HG03460 (cell line): ENCODE results near the gene PLA2G5.

Source experiments
- ATAC-seq: cut with Tn5 transposase; IDR thresholded peaks from one replicate; pipeline ENCODE4 v1.9.1; 2021; ENCODE audit not compliant: unreplicated experiment

The PLA2G5 gene

DNA sequence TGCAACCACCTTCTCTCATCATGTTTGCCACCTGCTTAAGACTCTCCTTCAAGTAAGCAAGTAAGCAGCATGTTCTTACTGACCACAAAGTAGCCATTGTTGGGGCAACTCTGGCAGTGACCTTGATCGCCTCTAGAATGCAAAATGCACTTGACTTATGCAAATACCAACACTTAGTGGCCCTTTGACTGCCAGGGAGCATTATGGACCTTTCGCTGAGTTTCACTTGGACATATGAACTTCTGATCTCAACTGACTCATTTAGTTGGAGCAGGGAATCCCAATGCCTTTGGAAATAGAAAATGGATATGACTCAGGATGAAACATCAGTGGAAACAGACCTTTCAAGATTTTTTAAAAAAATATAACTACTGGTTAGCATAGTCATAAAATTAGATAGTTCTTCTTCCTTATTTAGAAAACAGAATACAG, 6.1 kb upstream of the PLA2G5 start:
- no peak for ATAC-seq

DNA sequence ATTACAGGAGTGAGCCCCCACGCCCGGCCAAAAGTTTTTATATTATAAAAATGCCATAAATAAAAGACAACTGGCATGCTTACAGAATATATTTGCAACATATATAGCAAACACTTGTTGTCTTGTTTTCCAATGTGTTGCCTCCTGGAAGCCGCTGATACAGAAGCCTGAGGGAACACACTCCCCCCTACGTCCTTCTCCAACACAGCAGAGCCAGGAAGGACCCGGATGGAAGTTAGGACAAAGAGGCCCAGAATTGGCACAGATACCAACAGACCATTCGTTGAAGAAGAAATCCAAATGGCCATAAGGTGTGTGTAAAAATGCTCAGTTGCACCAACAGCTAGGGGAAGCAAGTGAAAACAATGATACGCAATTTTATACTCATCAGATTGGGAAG, 1.3 kb upstream of the PLA2G5 start:
- no peak for ATAC-seq

DNA sequence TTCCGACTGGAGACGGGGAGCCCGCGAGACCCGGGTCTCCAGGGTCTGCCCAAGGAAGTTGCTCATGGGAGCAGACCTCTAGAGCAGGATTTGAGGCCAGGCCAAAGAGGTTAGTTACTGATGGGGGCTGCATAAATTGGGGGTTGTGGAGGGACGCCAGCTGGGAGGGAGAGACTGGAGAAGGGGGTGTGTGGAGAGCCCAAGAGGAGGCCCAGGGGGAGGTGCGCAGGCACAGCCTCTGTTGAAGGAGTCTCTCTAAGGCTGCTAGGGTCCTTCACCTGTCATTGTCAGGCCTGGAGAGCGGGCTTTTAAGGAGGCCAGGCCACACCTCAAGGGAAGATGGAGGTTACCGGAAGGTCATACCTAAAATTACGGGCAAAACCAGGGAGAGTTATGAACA, 363 bp downstream of the PLA2G5 start:
- no peak for ATAC-seq

DNA sequence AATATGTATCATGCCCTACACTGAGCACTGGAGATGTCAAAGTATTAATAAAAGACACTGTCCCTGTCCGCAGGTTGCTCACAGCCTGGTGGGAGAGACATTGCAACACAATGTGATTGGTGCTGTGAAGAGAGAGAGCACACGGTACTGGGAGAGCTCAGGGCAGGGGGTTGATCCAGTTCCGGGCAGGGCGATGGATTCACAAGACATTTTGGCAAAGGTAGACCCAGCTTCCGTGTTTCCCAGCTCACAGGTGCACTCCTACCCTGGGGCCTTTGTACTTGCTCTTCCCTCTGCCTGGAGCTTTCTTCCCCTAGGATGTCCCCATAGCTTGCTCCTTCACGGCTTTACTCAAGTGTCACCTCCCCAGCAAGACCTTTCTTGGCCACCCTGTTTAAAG, 1.4 kb downstream of the PLA2G5 start:
- no peak for ATAC-seq

DNA sequence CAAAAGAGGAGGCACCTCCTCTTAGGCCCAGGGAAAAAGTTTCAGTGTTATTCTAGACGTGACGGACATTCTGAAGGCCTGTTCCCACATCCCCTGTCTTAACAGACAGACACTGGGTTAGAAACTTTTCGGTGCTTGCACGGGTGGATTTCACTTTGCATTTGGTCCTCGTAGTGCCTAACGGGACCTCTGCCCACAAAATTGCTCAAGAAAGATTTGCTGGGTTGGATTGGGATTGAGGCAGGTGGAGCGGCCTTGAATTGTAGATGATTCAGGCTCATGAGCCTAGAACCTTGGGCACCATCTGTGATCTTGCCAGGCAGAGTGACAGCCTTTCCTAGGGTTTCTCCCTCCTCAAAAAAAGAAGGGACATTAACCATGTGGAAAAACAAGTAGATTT, 2.8 kb downstream of the PLA2G5 start:
- ATAC-seq: no peak

DNA sequence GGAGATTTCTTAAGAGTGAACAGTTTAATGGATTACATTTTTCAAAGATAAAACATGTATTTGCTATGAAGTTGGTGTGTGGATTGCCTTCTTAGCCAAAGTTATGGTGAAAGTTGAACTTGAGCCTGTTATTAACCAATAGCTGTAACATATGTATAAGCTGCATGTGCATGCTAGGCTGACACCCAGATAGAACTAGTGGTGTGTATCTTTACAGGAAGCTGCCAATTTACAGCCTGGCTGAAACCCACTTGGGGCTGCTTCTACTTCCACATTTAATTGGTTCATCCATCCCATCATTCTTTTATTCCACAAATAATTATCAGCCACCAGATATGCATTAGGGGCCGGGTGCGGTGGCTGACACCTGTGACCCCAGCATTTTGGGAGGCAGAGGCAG, 3.3 kb downstream of the PLA2G5 start:
- no peak for ATAC-seq

DNA sequence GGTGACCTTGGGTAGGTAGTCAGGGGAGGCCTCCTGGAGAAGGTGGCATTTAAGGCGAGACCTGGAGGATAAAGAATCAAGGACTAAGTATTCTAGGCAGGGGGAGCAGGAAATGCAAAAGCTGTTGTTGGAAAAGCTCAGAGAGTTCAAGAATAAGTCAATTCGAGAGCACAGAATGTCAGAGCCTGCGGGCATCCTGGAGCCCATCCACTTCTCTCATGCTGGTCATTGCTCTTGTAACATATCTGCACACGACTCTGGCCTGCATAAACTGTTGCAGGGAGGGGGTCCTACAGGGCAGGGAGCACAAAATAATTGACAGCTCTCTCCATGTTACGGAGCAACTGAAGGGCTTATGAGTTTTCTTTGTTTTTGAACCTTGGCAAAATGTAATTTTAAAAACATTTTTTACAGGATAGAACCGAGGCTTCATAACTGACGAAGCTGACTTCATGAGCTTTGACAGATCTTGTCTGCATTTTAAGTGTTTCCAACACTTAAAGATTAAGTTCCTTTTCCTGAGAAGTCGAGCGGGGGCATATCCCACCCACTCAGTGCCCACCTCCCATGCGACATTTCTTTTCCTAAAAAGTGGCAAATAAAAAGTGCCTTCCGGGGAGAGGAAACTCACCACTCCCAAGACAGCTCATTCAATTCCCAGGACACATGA, 4.2 kb downstream of the PLA2G5 start:
- ATAC-seq: no peak

DNA sequence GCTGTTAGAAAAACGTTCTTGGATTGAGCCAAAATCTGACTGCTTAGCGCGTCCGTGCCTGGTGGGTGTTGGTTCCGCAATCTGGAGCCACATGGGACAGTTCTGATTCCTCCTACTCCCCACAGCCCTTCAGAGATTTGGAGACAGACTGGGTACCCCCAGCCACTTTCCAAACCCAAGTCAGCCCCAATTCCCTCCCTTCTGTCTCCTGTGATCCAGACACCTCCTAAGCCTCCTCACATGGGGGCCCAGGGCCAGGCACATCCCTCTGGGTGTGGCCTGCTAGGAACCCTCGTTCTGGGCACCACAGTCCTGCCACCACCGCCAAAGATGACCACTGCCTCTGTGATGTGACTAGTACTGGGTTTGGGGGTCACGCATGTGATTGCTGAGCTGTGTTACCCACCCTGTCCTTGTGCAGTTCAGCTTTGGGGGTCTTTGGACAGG, 4.8 kb downstream of the PLA2G5 start:
- ATAC-seq: no peak

DNA sequence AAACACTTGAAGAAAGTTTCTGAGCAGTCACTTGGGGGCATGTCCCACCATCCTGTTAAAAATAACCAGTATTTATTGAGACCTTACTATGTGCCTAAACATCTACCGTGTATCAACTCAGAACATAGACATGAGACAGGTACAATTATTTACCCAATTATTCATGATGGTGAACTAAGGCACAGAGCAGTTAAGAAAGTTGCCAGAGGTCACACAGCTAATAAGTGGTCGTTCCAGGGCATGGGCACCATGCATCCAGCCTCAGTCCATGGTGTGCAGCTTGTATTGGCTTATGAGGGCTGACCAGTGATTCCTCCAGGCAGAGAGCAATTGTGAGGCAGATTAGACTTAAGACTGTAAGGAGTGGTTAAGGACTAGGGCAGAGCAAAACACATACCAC, 5.4 kb downstream of the PLA2G5 start:
- ATAC-seq: no peak

DNA sequence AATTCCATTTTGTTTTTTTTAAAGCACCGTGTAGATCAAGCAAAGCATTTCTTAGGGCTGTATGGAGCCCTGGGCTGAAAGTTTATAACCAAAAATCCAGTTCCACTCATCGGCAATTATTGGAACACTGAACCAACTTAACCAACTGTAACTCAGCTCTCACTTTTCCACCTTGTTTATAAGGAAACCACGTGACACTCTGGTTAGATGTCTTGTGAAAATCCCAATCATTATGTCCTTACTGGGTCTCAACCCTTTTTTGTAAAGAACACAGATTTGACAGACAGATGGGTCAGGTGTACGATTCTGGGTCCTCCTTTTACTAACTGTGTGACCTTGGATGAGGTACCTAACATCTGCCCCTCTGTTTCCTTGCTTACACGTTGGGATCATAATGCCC, 6.2 kb downstream of the PLA2G5 start:
- ATAC-seq: no peak

DNA sequence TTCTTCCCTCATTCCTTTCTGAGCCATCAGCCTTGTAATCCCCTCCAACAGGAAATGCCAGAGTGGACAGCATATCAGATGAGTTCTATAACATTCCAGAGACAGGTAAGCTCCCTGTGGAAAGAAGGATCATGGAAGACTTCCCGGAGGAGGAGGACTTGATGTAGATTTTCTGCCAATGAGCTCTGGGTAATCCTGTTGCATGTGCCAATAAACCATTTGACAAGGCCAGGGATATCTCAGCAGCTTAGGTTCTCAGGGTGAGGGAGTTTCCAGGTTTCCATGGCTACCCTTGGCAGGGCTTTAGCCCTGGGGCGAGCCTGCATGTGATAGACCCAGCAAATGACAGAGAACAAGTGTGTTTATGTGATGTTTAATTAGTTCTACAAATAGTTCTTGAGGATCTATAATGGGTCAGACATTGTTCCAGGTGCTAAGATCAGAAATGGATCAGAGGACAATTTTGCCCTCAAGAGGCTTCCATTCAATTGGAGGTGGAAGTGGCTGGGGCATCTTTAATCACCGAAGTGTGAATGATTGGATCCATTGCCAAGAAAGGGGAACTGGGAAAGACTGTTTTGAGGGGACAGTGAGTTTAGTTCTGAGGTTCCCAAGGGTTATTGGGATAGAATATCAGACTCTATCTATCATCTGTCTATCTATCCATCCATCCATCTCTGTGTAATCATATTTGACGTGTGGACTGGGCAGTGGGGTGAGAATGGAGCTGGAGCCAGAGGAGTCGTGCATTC, 6.9 kb downstream of the PLA2G5 start:
- ATAC-seq: no peak

DNA sequence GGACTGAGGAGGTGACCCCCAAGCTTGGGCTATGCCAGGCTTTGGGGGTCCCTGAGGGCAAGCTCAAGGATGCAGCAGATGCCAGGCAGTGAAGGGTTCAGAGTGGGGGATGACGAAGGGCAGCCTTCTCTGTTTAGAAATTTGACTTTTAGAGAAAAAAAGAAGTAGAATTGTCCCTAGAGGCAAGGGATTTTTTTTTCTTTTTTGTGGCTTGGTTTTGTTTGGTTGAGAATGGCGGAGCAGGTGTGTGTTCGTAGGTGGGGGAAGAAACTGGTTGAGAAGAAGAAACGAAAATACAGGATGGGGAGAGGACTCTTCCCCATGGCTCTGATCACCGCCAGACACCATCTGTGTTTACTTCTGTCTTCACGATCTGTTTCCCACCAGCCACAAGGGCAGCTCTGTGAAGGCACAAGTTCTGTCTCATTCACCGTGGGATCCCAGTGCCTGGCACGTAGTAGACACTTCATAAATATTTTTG, 8.2 kb downstream of the PLA2G5 start:
- peak; percentile 53 for ATAC-seq

DNA sequence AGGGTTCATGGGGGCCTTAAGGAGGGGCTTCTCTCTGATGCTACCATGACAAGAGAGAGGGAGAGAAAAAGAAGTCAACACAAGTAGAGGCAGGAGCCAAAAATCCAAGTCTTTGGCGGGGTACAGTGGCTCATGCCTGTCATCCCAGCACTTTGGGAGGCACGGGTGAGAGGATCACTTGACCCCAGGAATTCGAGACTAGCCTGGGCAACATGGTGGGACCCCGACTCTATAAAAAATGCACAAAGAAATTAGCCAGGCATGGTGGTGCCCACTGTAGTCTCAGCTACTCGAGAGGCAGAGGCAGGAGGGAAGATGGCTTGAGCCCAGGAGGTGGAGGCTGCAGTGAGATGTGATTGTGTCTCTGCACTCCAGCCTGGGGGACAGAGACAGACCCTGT, 8.7 kb downstream of the PLA2G5 start:
- ATAC-seq: no peak

DNA sequence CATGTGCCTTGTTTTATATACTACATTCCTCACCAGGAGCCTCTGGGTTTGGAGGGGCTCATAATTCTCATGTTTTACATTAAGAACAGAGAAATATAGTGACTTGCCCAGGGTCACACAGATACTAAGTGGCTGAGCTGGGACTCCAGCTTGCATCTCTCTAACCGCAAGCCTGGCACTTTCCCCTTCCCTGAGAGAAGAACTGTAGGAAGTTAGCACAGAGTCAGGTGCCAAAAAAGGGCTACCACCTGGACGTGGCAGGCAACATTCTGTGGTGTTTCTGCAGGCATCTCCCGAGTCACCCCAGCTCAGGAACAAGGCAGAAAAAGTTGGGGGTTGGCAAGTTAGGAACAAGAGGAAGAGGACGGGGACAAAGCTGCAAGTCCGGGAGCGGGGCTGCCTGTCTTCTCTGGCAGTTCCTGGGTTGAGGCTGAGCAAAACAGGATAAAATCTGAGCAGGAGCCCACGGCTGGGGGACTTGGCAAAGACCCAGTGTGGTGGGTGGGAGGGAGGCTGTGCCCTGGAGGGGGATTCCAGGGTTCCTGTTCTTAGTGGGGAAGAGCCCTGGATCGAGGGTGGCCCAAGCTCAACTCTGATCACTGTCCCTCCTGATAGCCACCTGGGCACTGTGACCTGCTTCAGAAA, 9.8 kb downstream of the PLA2G5 start:
- ATAC-seq: no peak

DNA sequence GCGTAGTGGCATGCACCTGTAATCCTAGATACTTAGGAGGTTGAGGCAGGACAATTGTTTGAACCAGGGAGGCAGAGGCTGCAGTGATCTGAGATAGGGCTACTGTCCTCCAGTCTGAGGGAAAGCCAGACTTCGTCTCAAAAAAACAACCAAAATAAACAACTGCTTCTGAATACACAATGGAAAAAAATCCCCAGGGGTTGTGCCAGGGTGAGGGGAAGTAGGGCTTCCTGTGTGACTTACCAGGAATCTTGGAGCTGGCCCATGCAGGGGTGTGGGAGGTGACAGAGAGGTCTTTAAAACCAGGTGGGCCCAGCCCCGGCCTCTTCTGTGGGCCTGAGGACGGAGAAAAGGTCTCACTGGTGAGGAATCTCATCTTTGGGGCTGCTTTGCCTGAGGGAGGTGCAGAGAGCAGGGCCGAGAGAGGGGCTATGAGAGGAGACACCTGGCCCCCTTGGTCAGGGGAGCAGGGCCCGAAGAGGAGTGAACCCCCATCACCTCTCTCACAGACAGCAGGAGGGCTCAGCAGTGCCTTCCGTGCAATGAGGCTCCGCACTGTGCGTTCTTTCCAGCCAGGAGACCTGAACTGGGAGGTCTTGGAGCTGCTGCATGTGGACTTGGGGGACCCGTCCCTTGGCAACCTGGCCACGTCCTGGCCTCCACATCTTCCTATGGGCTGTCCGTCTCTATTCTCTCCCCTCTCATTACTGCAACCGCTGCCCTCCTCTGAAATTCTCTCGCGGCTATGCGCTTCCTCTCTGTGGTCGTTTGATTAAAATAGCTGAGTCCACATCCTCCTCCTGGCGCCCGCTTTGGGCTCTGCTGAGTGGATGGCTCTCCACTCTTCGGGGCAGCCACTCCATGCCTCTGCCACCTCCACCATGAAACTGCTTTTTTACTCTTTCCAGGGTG, 10.7 kb downstream of the PLA2G5 start:
- ATAC-seq: no peak

DNA sequence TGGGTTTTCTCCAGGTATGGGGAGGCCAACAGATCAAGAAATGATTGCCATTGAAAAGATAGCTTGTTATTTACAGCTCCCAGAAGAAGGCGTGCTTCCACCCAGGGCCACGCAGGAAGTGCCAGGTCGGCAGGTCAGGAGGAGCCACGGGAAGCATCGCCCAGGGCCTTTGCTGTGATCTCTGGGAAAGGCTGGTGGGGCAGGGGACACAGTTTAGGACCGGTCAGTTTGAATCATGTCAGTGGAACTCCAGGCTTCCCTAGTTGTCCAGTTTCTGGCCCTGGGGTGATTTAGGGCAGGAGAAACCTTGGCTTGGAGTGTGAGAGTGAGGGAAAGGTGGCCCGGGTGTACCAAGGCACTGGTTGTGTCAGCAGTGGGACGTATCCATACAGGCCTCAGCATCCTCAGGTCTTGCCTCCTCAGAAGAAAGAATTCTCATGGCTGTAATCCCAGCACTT, 11.4 kb downstream of the PLA2G5 start:
- no peak for ATAC-seq

DNA sequence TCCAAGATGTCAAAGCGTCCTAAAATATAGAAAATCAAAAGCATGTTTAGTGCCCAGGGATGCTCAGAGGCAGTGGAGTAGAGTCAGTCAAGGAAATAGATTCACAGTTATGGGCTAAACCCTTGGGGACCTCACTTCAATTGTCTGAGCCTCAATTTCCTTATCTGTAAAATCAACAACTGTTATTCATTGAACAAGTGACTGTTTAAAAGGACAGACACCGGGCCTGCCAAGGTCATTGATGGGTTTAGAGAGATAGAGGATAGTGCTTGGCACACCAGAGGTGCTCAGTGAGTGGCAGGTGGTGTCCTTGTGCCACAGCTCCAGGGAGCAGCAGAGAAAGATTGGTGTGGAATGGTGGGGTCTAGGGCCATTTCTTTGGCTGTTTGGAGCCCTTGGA, 12.8 kb downstream of the PLA2G5 start:
- no peak for ATAC-seq

DNA sequence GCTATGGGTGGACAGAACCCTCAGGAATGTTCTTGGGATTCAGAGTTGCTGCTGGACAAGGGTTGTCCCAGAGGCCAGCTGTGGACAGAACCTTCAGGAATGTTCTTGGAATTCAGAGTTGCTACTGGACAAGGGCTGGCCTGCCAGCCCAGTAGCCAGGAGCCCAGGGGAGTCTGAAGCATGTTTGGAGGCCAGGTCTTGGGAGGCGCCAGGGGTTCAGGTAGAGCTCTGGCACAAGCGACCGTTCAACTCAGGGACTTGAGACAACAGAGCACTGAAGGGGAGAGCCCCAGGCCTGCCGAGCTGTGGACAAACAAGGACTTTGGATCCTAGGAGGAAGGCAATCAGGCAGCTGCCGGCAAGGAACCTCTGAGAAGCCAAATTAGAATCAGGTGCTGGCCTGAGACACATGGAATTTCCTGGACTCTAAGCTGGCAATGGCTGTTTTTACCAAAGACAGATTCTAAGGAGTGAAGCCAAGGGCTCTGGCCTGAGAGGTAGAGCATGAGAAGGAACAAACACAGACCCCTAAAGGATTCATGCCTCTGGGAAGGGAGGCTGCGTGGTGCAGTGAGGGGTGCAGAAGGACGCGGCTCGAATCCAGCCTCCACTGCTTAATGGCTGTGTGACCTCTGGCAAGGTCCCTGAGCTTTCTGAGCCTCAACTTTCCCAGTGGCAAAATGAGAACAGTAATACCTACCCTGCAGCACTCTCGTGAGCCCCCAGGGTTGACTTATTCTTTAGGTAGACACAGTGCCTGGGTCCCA, 13.4 kb downstream of the PLA2G5 start:
- no peak for ATAC-seq

DNA sequence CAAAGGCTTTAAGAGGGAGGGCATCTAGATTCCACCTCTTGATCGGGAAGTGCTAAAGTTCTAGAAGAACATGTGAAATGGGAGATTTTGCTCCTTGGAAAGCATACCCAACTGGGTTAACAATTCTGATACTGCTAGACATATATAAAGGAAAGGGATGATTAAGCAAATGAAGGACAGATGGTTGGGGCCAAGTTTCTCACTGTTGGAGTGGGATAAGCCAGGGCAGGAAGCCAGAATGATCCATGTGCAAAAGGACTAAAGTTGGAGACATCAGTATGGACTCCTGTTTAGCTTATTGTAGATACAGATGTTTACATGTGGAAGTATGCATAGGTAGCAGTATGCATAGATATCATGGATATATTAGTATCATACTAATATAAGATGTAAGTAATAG, 16.8 kb downstream of the PLA2G5 start:
- ATAC-seq: no peak

DNA sequence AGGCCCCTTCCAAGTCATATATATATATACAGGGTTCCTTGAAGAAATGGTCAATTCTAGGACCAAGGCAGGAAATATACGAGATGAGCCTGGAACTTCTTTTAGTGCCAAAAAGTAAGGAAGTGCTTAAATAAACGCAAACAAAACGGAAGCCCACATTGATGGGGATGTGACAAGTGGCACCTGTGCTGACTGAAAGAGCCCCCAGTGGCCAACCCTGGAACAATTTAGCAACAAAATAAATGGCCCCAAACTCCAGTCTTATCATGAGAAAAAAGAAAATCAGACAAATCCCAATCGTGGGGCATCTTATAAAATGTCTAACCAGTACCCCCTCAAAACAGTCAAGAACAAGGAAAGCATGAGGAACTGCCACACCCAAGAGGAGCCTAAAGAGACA, 17.7 kb downstream of the PLA2G5 start:
- ATAC-seq: no peak
